Trophoblast cell (in vitro differentiated cells and primary cell): Measurements from ENCODE around the gene CNNM4.

Source experiments
- DNase-seq, 2 donors: peaks; one replicate each; pipeline ENCODE4 v3.0.0-alpha.2; 2016
- H2AFZ ChIP-seq: 2 replicates; pipeline ENCODE4 v1.6.1; 2013; ENCODE audit warnings: low read length, moderate library complexity, mild to moderate bottlenecking; ENCODE audit not compliant: insufficient read depth, poor library complexity
- H2AK5ac ChIP-seq: 2 replicates; pipeline ENCODE4 v1.6.1; 2013; ENCODE audit warnings: mild to moderate bottlenecking, low read length
- H2BK120ac ChIP-seq: 2 replicates; pipeline ENCODE4 v1.6.1; 2013; ENCODE audit warnings: low read length, mild to moderate bottlenecking, moderate library complexity; ENCODE audit not compliant: insufficient read depth, poor library complexity
- H2BK12ac ChIP-seq: 2 replicates; pipeline ENCODE4 v1.6.1; 2013; ENCODE audit warnings: mild to moderate bottlenecking, low read length, moderate library complexity
- H2BK5ac ChIP-seq: 2 replicates; pipeline ENCODE4 v1.6.1; 2013; ENCODE audit warnings: low read length, low read depth, moderate library complexity, mild to moderate bottlenecking; ENCODE audit not compliant: poor library complexity
- H3K14ac ChIP-seq: 2 replicates; pipeline ENCODE4 v1.6.1; 2013; ENCODE audit warnings: mild to moderate bottlenecking, low read length
- H3K18ac ChIP-seq: 2 replicates; pipeline ENCODE4 v1.6.1; 2013; ENCODE audit warnings: mild to moderate bottlenecking, low read length
- H3K23ac ChIP-seq: 2 replicates; pipeline ENCODE4 v1.6.1; 2013; ENCODE audit warnings: low read length
- H3K27ac ChIP-seq: 2 replicates; pipeline ENCODE4 v1.5.1; 2013; ENCODE audit warnings: low read depth, mild to moderate bottlenecking, inconsistent platforms, low read length, moderate library complexity
- H3K27me3 ChIP-seq: 2 replicates; pipeline ENCODE4 v1.6.1; 2013; ENCODE audit warnings: inconsistent platforms, mild to moderate bottlenecking, low read length, moderate library complexity; ENCODE audit not compliant: insufficient read depth
- H3K36me3 ChIP-seq, 2 experiments: 1 replicate in 1 of 2; 2 replicates in 1 of 2; pipeline ENCODE4 v1.6.1; 2013; ENCODE audit warnings: low read length in 2 of 2, mild to moderate bottlenecking in 2 of 2, moderate library complexity in 1 of 2; ENCODE audit not compliant: insufficient read depth in 2 of 2, control insufficient read depth in 1 of 2
- H3K4ac ChIP-seq: 2 replicates; pipeline ENCODE4 v1.6.1; 2013; ENCODE audit warnings: low read depth, mild to moderate bottlenecking, low read length, moderate library complexity
- H3K4me1 ChIP-seq, 2 experiments: 1 replicate in 1 of 2; 2 replicates in 1 of 2; pipeline ENCODE4 v1.6.1; 2013; ENCODE audit warnings: low read length in 2 of 2, mild to moderate bottlenecking in 2 of 2, moderate library complexity in 1 of 2; ENCODE audit not compliant: insufficient read depth in 2 of 2, control insufficient read depth in 1 of 2
- H3K4me2 ChIP-seq: 2 replicates; pipeline ENCODE4 v1.6.1; 2013; ENCODE audit warnings: inconsistent platforms, mild to moderate bottlenecking, low read length, moderate library complexity
- H3K4me3 ChIP-seq: 2 replicates; pipeline ENCODE4 v1.5.1; 2013; ENCODE audit warnings: mild to moderate bottlenecking, low read depth, low read length, inconsistent platforms
- H3K79me1 ChIP-seq: one replicate; pipeline ENCODE4 v1.6.1; 2013; ENCODE audit warnings: low read length
- H3K79me2 ChIP-seq: 2 replicates; pipeline ENCODE4 v1.6.1; 2013; ENCODE audit warnings: low read length, mild to moderate bottlenecking; ENCODE audit not compliant: control insufficient read depth, insufficient read depth, poor library complexity
- H3K9ac ChIP-seq: 2 replicates; pipeline ENCODE4 v1.6.1; 2013; ENCODE audit warnings: mild to moderate bottlenecking, low read length
- H3K9me3 ChIP-seq: 2 replicates; pipeline ENCODE4 v1.6.1; 2013; ENCODE audit warnings: low read depth, mild to moderate bottlenecking, control low read depth, inconsistent platforms, low read length; ENCODE audit not compliant: insufficient read depth
- H4K12ac ChIP-seq: 2 replicates; pipeline ENCODE4 v1.6.1; 2013; ENCODE audit warnings: low read depth, mild to moderate bottlenecking, low read length, moderate library complexity
- H4K8ac ChIP-seq: 2 replicates; pipeline ENCODE4 v1.6.1; 2013; ENCODE audit warnings: low read depth, mild to moderate bottlenecking, low read length, moderate library complexity
- H4K91ac ChIP-seq: one replicate; pipeline ENCODE4 v1.6.1; 2013; ENCODE audit warnings: low read depth, mild to moderate bottlenecking, low read length, moderate library complexity
- WGBS: extraction: QIAGEN DNeasy Blood & Tissue Kit; methylation state at CpG from one replicate; pipeline ENCODE4 v1.1.7; 2013; ENCODE audit warnings: missing lambda C conversion rate; ENCODE audit not compliant: insufficient read length, insufficient coverage; ENCODE audit errors: extremely low coverage; 5-methylcytosine and 5-hydroxymethylcytosine counted together

Gene CNNM4

GRCh38 chr2:96753661-96754282 is 6.9 kb upstream of the CNNM4 start:
- no peak overlapping the region for H2AK5ac ChIP-seq
- no peaks in the 10 kb centered on the region for H3K4me1 ChIP-seq
- no peak overlapping the region for H3K4me2 ChIP-seq
- H2BK5ac ChIP-seq: no peak overlapping the region
- no peak overlapping the region for H3K18ac ChIP-seq
- no peak overlapping the region for H2BK12ac ChIP-seq
- no peak overlapping the region for H3K9ac ChIP-seq
- H3K27me3 ChIP-seq: no peaks in the 10 kb centered on the region
- no peak overlapping the region for H4K91ac ChIP-seq
- no peak overlapping the region for H2AFZ ChIP-seq
- H4K12ac ChIP-seq: no peak overlapping the region
- peak; percentile 62 to 84 for DNase-seq
- H4K8ac ChIP-seq: no peak overlapping the region
- H2BK120ac ChIP-seq: no peak overlapping the region
- H3K9me3 ChIP-seq: no peaks in the 10 kb centered on the region
- no CpG with 5 or more reads among the region's 7 CpGs for WGBS
- H3K27ac ChIP-seq: no peak overlapping the region
- no peak overlapping the region for H3K23ac ChIP-seq
- H3K4me3 ChIP-seq: no peak overlapping the region
- H3K79me2 ChIP-seq: no peaks in the 10 kb centered on the region
- no peak overlapping the region for H3K4ac ChIP-seq
- H3K79me1 ChIP-seq: peaks cover 2% of the 10 kb centered on the region
- H3K36me3 ChIP-seq: no peaks in the 10 kb centered on the region
- H3K14ac ChIP-seq: no peak overlapping the region

- Histone ChIP-seq H3K79me2 (no peaks in the 10 kb centered on the region), H2BK5ac (no peak overlapping the region), H3K14ac (no peak overlapping the region), H4K12ac (no peak overlapping the region), H3K9me3 (no peaks in the 10 kb centered on the region), H4K8ac (no peak overlapping the region), H3K4ac (no peak overlapping the region), H2AK5ac (no peak overlapping the region), H3K23ac (no peak overlapping the region), H3K18ac (no peak overlapping the region), H3K36me3 (no peaks in the 10 kb centered on the region), H4K91ac (no peak overlapping the region), H3K4me2 (no peak overlapping the region), H3K9ac (no peak overlapping the region), H2BK120ac (no peak overlapping the region), H3K4me3 (no peak overlapping the region), H2BK12ac (no peak overlapping the region), H3K27me3 (no peaks in the 10 kb centered on the region), H3K27ac (no peak overlapping the region), H2AFZ (no peak overlapping the region), H3K79me1 (peaks cover 2% of the 10 kb centered on the region), H3K4me1 (no peaks in the 10 kb centered on the region)
- DNase-seq: peak in 1 of 2 donors; percentile 31
Measured at GRCh38 chr2:96754317-96754716, 6.4 kb upstream of the CNNM4 start.

GRCh38 chr2:96756788-96757476 is 3.8 kb upstream of the CNNM4 start:
- Histone ChIP-seq H3K4me2 (no peak overlapping the region), H2AK5ac (no peak overlapping the region), H3K14ac (no peak overlapping the region), H2AFZ (no peak overlapping the region), H4K12ac (no peak overlapping the region), H3K23ac (no peak overlapping the region), H4K91ac (no peak overlapping the region), H3K9ac (no peak overlapping the region), H3K18ac (no peak overlapping the region), H3K27ac (no peak overlapping the region), H3K9me3 (no peaks in the 10 kb centered on the region), H3K4me1 (peaks cover 9 to 13% of the 10 kb centered on the region in 2 experiments), H2BK120ac (no peak overlapping the region), H3K4ac (no peak overlapping the region), H3K79me1 (peaks cover 6% of the 10 kb centered on the region), H3K79me2 (peaks cover 8% of the 10 kb centered on the region), H2BK5ac (no peak overlapping the region), H4K8ac (no peak overlapping the region), H2BK12ac (no peak overlapping the region), H3K4me3 (no peak overlapping the region), H3K27me3 (no peaks in the 10 kb centered on the region), H3K36me3 (no peaks in the 10 kb centered on the region)
- DNase-seq: no peak
- no CpG with 5 or more reads among the region's 5 CpGs for WGBS

- no peak overlapping the region for H2BK5ac ChIP-seq
- no peak overlapping the region for H3K4ac ChIP-seq
Measured at GRCh38 chr2:96757477-96757860, 3.2 kb upstream of the CNNM4 start.

More at GRCh38 chr2:96757477-96757860, 3.2 kb upstream of the CNNM4 start:
- H3K9ac ChIP-seq: no peak overlapping the region
- H3K4me2 ChIP-seq: no peak overlapping the region
- H3K18ac ChIP-seq: no peak overlapping the region
- H3K4me1 ChIP-seq: peaks cover 14 to 19% of the 10 kb centered on the region in 2 experiments
- H3K36me3 ChIP-seq: no peaks in the 10 kb centered on the region
- H3K14ac ChIP-seq: no peak overlapping the region
- no peaks in the 10 kb centered on the region for H3K9me3 ChIP-seq
- H3K4me3 ChIP-seq: no peak overlapping the region
- no peak overlapping the region for H2AK5ac ChIP-seq
- H3K79me2 ChIP-seq: peaks cover 8% of the 10 kb centered on the region
- no CpG with 5 or more reads among the region's 6 CpGs for WGBS
- H2BK120ac ChIP-seq: no peak overlapping the region
- H2BK12ac ChIP-seq: no peak overlapping the region
- H4K12ac ChIP-seq: no peak overlapping the region
- H4K8ac ChIP-seq: no peak overlapping the region
- H4K91ac ChIP-seq: no peak overlapping the region
- no peak overlapping the region for H3K23ac ChIP-seq
- peaks cover 6% of the 10 kb centered on the region for H3K79me1 ChIP-seq
- no peak for DNase-seq
- H2AFZ ChIP-seq: no peak overlapping the region
- no peak overlapping the region for H3K27ac ChIP-seq
- no peaks in the 10 kb centered on the region for H3K27me3 ChIP-seq
